ENCODE measurements around the gene PTPN3.

DNA sequence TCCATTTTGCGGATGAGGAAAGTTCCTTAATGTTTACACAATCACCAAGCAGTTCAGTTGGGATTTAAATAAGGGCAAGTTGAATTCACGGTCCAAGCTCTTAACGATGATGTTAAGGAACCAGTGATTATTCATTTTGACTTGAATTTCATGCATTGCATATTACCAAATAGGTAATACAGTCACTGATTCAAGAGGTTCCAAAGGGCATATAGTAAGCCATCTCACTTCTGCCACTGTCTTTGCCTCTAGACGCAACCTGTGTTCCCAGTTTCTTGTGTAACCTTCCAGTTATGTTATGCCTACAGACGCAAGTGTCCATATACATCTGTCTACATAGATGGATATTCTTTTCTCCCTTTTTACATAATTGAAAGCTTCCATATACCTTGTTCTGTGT is 137.3 kb downstream of the PTPN3 start:
- TF ChIP-seq, protein P1, sequence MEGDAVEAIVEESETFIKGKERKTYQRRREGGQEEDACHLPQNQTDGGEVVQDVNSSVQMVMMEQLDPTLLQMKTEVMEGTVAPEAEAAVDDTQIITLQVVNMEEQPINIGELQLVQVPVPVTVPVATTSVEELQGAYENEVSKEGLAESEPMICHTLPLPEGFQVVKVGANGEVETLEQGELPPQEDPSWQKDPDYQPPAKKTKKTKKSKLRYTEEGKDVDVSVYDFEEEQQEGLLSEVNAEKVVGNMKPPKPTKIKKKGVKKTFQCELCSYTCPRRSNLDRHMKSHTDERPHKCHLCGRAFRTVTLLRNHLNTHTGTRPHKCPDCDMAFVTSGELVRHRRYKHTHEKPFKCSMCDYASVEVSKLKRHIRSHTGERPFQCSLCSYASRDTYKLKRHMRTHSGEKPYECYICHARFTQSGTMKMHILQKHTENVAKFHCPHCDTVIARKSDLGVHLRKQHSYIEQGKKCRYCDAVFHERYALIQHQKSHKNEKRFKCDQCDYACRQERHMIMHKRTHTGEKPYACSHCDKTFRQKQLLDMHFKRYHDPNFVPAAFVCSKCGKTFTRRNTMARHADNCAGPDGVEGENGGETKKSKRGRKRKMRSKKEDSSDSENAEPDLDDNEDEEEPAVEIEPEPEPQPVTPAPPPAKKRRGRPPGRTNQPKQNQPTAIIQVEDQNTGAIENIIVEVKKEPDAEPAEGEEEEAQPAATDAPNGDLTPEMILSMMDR (IDR thresholded peaks at IDR 0.05), result no peak
- no peak for TF ChIP-seq POLR2A (IDR thresholded peaks at IDR 0.05)
